Neural crest cell (in vitro differentiated cells): Measurements from ENCODE around the gene RYR2. TPM values are rescaled to one million over a fixed set of nuclear protein-coding genes. Genes with fewer than 3 reads are reported as not detected.

Source experiments
- DNase-seq: peaks from one replicate; pipeline ENCODE4 v3.0.0; 2021; ENCODE audit warnings: low read depth, mixed read lengths, low spot score
- H3K27ac Mint-ChIP-seq: one replicate; pipeline ENCODE4 v1.8.0; 2021; ENCODE audit warnings: mild to moderate bottlenecking, mixed read lengths; ENCODE audit not compliant: unreplicated experiment
- H3K27me3 Mint-ChIP-seq: 2 replicates; pipeline ENCODE4 v1.8.0; 2021; ENCODE audit warnings: low read depth, mild to moderate bottlenecking, mixed read lengths
- H3K36me3 Mint-ChIP-seq: 2 replicates; pipeline ENCODE4 v1.8.0; 2021; ENCODE audit warnings: low read depth, mild to moderate bottlenecking, mixed read lengths
- H3K4me1 Mint-ChIP-seq: 2 replicates; pipeline ENCODE4 v1.8.0; 2021; ENCODE audit warnings: mixed read lengths
- H3K4me3 Mint-ChIP-seq: one replicate; pipeline ENCODE4 v1.8.0; 2021; ENCODE audit warnings: mild to moderate bottlenecking, mixed read lengths
- H3K9me3 Mint-ChIP-seq: 2 replicates; pipeline ENCODE4 v1.8.0; 2021; ENCODE audit warnings: mixed read lengths
- total RNA-seq: library from RNA; stranded (reverse); gene quantifications from 2 replicates; pipeline ENCODE4 v1.2.1, GENCODE V29; 2021
- TF ChIP-seq, protein P1 (sequence below): fragments of 200-600 bp; sonication (generic); conservative IDR thresholded peaks from 2 replicates; pipeline ENCODE4 v1.5.0; 2021; ENCODE audit warnings: antibody characterized with exemption, mild to moderate bottlenecking

Gene RYR2
- total RNA-seq, 1 donor from 2014 or later, result 0.07 TPM

DNA sequence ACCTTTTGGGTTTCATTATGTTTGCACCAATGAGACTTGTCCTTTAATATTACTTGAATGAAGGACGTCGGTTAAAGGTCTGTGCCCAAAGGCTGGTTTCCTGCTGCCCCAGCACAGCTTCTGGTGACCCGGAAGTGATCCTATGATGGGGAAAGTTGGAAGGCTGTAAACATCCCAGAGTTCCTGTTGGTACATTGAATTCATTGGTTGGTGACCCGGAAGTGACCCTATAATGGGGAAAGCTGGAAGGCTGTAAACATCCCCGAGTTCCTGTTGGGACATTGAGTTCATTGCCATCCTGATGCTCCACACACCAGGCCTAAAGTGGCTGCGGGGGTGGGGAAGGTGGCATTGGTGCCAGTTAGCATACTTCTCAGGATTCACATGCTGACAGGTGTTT is 187.3 kb downstream of the RYR2 start:
- Mint-ChIP-seq H3K27me3 (no peaks in the 10 kb centered on the region), H3K4me1 (no peaks in the 10 kb centered on the region), H3K27ac (no peak overlapping the region), H3K36me3 (no peaks in the 10 kb centered on the region), H3K4me3 (no peak overlapping the region), H3K9me3 (no peaks in the 10 kb centered on the region)
- TF ChIP-seq, protein P1, sequence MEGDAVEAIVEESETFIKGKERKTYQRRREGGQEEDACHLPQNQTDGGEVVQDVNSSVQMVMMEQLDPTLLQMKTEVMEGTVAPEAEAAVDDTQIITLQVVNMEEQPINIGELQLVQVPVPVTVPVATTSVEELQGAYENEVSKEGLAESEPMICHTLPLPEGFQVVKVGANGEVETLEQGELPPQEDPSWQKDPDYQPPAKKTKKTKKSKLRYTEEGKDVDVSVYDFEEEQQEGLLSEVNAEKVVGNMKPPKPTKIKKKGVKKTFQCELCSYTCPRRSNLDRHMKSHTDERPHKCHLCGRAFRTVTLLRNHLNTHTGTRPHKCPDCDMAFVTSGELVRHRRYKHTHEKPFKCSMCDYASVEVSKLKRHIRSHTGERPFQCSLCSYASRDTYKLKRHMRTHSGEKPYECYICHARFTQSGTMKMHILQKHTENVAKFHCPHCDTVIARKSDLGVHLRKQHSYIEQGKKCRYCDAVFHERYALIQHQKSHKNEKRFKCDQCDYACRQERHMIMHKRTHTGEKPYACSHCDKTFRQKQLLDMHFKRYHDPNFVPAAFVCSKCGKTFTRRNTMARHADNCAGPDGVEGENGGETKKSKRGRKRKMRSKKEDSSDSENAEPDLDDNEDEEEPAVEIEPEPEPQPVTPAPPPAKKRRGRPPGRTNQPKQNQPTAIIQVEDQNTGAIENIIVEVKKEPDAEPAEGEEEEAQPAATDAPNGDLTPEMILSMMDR, result no peak
- DNase-seq, result no peak

DNA sequence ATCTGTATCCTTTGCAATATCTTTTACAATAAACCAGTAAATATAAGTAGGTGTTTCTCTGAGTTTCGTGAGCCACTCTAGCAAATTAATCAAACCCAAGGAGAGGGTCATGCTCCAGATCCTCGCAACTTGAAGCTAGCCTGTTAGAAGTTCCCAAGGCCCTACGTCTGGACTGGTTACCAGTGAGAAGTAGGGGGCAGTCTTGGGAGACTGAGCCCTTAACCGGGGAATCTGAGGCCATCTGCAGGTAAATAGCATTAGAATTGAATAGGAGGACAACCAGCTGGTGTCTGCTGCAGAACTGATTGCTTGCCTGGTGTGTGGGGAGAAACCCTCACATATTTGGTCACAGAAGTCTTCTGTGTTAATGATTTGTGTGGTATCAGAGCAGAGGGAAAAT is 190.5 kb downstream of the RYR2 start:
- no peak overlapping the region for H3K4me3 Mint-ChIP-seq
- no peaks in the 10 kb centered on the region for H3K4me1 Mint-ChIP-seq
- H3K9me3 Mint-ChIP-seq, result no peaks in the 10 kb centered on the region
- no peaks in the 10 kb centered on the region for H3K36me3 Mint-ChIP-seq
- TF ChIP-seq, protein P1, result no peak
- peaks cover 3% of the 10 kb centered on the region for H3K27me3 Mint-ChIP-seq
- no peak for DNase-seq
- no peak overlapping the region for H3K27ac Mint-ChIP-seq

DNA sequence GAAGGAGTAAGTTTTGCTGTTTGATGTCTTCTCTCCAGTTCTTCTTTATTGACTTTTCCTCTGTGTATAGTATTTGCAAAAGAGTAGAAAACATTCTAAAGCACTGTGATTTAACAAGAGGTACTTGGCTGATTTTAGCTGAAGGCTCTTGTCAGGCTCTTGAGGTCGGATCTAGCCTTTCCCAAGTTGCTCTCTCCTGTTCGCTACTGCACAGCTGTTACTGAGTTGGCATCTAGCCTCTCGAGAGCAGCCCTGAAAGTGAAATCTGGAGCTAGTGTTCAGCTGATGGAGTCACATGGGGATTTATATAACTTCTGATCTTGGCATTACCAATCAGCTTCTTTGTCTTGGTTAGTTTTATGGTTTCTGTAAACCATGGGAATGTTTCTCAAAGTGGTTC is 193.1 kb downstream of the RYR2 start:
- no peak for DNase-seq
- no peaks in the 10 kb centered on the region for H3K9me3 Mint-ChIP-seq
- TF ChIP-seq, protein P1, result no peak
- H3K36me3 Mint-ChIP-seq, result no peaks in the 10 kb centered on the region
- no peak overlapping the region for H3K27ac Mint-ChIP-seq
- H3K4me1 Mint-ChIP-seq, result no peaks in the 10 kb centered on the region
- no peak overlapping the region for H3K4me3 Mint-ChIP-seq
- H3K27me3 Mint-ChIP-seq, result peaks cover 3% of the 10 kb centered on the region

DNA sequence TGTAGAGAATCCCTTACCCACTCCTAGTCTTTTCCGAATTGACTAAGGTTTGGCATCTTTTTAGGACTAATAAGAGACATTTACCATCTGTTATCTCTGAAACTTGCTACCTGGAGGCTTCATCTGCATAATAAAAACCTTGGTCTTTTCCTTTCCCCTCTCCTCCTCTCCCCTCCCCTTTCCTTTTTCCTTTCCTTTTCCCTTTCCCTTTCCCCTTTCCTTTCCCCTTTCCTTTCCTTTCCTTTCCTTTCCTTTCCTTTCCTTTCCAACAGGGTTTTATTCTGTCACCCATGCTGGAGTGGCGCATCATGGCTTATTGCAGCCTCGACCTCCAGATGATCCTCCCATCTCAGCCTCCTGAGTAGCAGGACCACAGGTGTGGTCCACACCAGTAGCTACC is 195.7 kb downstream of the RYR2 start:
- TF ChIP-seq, protein P1, result no peak
- H3K36me3 Mint-ChIP-seq, result no peaks in the 10 kb centered on the region
- no peak for DNase-seq
- H3K27ac Mint-ChIP-seq, result no peak overlapping the region
- H3K4me1 Mint-ChIP-seq, result no peaks in the 10 kb centered on the region
- H3K9me3 Mint-ChIP-seq, result no peaks in the 10 kb centered on the region
- no peak overlapping the region for H3K4me3 Mint-ChIP-seq
- peaks cover 3% of the 10 kb centered on the region for H3K27me3 Mint-ChIP-seq

DNA sequence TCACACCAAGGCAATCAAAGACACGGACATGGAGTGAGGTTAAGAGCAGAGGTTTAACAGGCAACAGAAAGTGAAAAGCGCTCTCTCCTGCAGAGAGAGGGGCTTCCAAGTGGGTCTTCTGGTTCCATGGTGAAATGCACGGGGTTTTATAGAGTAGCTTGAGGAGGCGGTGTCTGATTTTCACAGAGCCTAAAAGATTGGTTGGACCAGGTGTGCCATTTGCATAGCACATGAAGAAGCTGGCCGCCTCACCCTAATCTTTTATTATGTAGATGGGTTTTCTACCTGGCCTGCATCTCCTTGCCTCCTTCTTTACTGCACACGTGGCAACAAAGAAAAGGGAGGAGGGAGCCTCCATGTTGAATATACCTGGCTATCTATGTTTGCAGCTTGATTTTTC is 197.3 kb downstream of the RYR2 start:
- no peak for DNase-seq
- Mint-ChIP-seq H3K4me1 (no peaks in the 10 kb centered on the region), H3K27me3 (peaks cover 3% of the 10 kb centered on the region), H3K27ac (no peak overlapping the region), H3K36me3 (no peaks in the 10 kb centered on the region), H3K9me3 (peaks cover 4% of the 10 kb centered on the region), H3K4me3 (no peak overlapping the region)
- TF ChIP-seq, protein P1, result no peak

DNA sequence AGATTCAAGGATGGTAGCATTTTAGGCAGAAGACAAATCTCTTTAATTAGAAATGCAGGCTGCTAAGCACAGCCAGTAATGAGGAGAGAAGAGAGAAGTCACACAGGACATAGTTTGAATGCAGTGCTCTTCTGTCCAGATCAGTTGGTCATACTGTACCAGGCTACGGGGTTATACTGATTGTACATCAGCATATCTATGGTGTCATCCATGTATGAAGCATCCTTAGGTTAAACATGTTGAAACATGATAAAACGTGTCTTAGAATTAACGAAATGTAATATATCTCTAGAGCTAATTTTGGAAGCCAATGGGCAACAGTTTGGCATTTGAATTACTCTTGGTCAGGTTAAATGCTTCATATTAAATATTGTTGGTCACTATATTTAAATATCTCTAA is 199.1 kb downstream of the RYR2 start:
- TF ChIP-seq, protein P1, result no peak
- DNase-seq, result no peak
- peaks cover 6% of the 10 kb centered on the region for H3K9me3 Mint-ChIP-seq
- H3K27me3 Mint-ChIP-seq, result peaks cover 3% of the 10 kb centered on the region
- no peaks in the 10 kb centered on the region for H3K36me3 Mint-ChIP-seq
- no peaks in the 10 kb centered on the region for H3K4me1 Mint-ChIP-seq
- no peak overlapping the region for H3K27ac Mint-ChIP-seq
- no peak overlapping the region for H3K4me3 Mint-ChIP-seq
